HepG2 (cell line): ENCODE measurements around the gene SIRPB2. TPM values are rescaled to one million over a fixed set of nuclear protein-coding genes. Genes with fewer than 3 reads are reported as not detected.
A peak's percentile ranks its signal among the peaks of the same experiment; 100 is the strongest.

Experiments used
- BRCA1 ChIP-seq: sonication (generic); formaldehyde crosslinking; IDR thresholded peaks from 2 replicates; pipeline ENCODE4 v1.4.0; 2020; ENCODE audit warnings: missing genetic modification reagents
- DZIP1 ChIP-seq: sonication (generic); formaldehyde crosslinking; IDR thresholded peaks from 2 replicates; pipeline ENCODE4 v1.5.0; 2020; ENCODE audit warnings: mild to moderate bottlenecking, missing genetic modification reagents
- EEA1 ChIP-seq: sonication (generic); formaldehyde crosslinking; IDR thresholded peaks from 2 replicates; pipeline ENCODE4 v1.5.1; 2020; ENCODE audit warnings: mild to moderate bottlenecking, missing genetic modification reagents, borderline replicate concordance
- ELF1 ChIP-seq: sonication (generic); formaldehyde crosslinking; IDR thresholded peaks from 2 replicates; pipeline ENCODE4 v1.4.0; 2020; ENCODE audit warnings: missing genetic modification reagents
- HOXA3 ChIP-seq: sonication (generic); formaldehyde crosslinking; IDR thresholded peaks from 2 replicates; pipeline ENCODE4 v1.5.0; 2020; ENCODE audit warnings: missing genetic modification reagents
- LCORL ChIP-seq, 2 experiments: fragments of 450-650 bp in 1 of 2; sonication (generic) in 1 of 2; formaldehyde crosslinking in 1 of 2; IDR thresholded peaks; 2 replicates each; pipeline versions ENCODE4 v1.5.0 to v1.6.1; 2017 to 2020; ENCODE audit warnings: antibody characterized with exemption in 1 of 2, missing genetic modification reagents in 1 of 2
- MAX ChIP-seq: IDR thresholded peaks from 2 replicates; pipeline ENCODE4 v1.6.1; 2012; ENCODE audit warnings: inconsistent platforms
- MIER2 ChIP-seq: IDR thresholded peaks from 2 replicates; pipeline ENCODE4 v1.6.1; 2016; ENCODE audit warnings: missing biosample characterization, missing genetic modification reagents
- MXI1 ChIP-seq: IDR thresholded peaks from 3 replicates; pipeline ENCODE4 v1.6.1; 2012; ENCODE audit warnings: low read depth, low read length, inconsistent platforms, borderline replicate concordance
- NCOR1 ChIP-seq: fragments of 200-600 bp; sonication (generic); IDR thresholded peaks from 2 replicates; pipeline ENCODE4 v1.7.0; 2017; ENCODE audit warnings: antibody characterized with exemption, low read length, borderline replicate concordance
- RFX5 ChIP-seq: IDR thresholded peaks from 2 replicates; pipeline ENCODE4 v1.6.1; 2011; ENCODE audit warnings: low read depth, low read length, improper control_type of control experiment
- RFXAP ChIP-seq: sonication (generic); formaldehyde crosslinking; IDR thresholded peaks from 2 replicates; pipeline ENCODE4 v1.4.0; 2020; ENCODE audit warnings: missing genetic modification reagents, borderline replicate concordance
- RXRA ChIP-seq: sonication (generic); formaldehyde crosslinking; IDR thresholded peaks from 2 replicates; pipeline ENCODE4 v1.5.1; 2020; ENCODE audit warnings: missing genetic modification reagents
- THAP11 ChIP-seq: IDR thresholded peaks from 2 replicates; pipeline ENCODE4 v1.6.1; 2016; ENCODE audit warnings: missing biosample characterization, missing genetic modification reagents
- ZBTB7A ChIP-seq: sonication (generic); formaldehyde crosslinking; IDR thresholded peaks from 2 replicates; pipeline ENCODE4 v1.8.0; 2022; ENCODE audit warnings: mild to moderate bottlenecking, missing genetic modification reagents
- ZNF101 ChIP-seq: sonication (generic); formaldehyde crosslinking; IDR thresholded peaks from 2 replicates; pipeline ENCODE4 v1.4.0; 2020; ENCODE audit warnings: mild to moderate bottlenecking, low read depth, missing genetic modification reagents, borderline replicate concordance
- ZNF121 ChIP-seq: sonication (generic); formaldehyde crosslinking; IDR thresholded peaks from 2 replicates; pipeline ENCODE4 v1.5.0; 2020; ENCODE audit warnings: mild to moderate bottlenecking, missing genetic modification reagents
- ZNF180 ChIP-seq: sonication (generic); formaldehyde crosslinking; IDR thresholded peaks from 2 replicates; pipeline ENCODE4 v1.4.0; 2020; ENCODE audit warnings: low read depth, missing genetic modification reagents, borderline replicate concordance
- ZNF547 ChIP-seq: sonication (generic); formaldehyde crosslinking; IDR thresholded peaks from 2 replicates; pipeline ENCODE4 v1.5.1; 2020; ENCODE audit warnings: mild to moderate bottlenecking, missing genetic modification reagents
- ZNF550 ChIP-seq: sonication (generic); formaldehyde crosslinking; IDR thresholded peaks from 2 replicates; pipeline ENCODE4 v1.4.0; 2020; ENCODE audit warnings: mild to moderate bottlenecking, missing genetic modification reagents, borderline replicate concordance
- ZNF557 ChIP-seq: sonication (generic); formaldehyde crosslinking; IDR thresholded peaks from 2 replicates; pipeline ENCODE4 v1.4.0; 2020; ENCODE audit warnings: missing genetic modification reagents
- ZNF569 ChIP-seq: sonication (generic); formaldehyde crosslinking; IDR thresholded peaks from 2 replicates; pipeline ENCODE4 v1.5.0; 2020; ENCODE audit warnings: mild to moderate bottlenecking, missing genetic modification reagents, moderate library complexity, borderline replicate concordance
- ZNF792 ChIP-seq: IDR thresholded peaks from 2 replicates; pipeline ENCODE4 v1.6.1; 2016
- ZNF83 ChIP-seq: sonication (generic); formaldehyde crosslinking; IDR thresholded peaks from 2 replicates; pipeline ENCODE4 v1.4.0; 2020; ENCODE audit warnings: missing genetic modification reagents, mild to moderate bottlenecking, borderline replicate concordance
- polyA plus RNA-seq, 8 experiments: library from polyadenylated mRNA; depleted of rRNA in 3 of 8; stranded (reverse) in 7 of 8; unstranded in 1 of 8; fragments of >200 nt; fragmentation: Illumina TruSeq in 4 of 8; extraction: Trizol in 4 of 8; gene quantifications; 2 replicates each; pipeline versions ENCODE4 v1.2.1 to v1.2.3, GENCODE V29; 2011 to 2016; ENCODE audit warnings: low read depth in 4 of 8, missing spikeins in 1 of 8, mixed read lengths in 1 of 8; ENCODE audit not compliant: insufficient read depth in 1 of 8
- total RNA-seq, 5 experiments: library from RNA; depleted of rRNA; stranded (reverse); fragments of >200 nt; fragmentation: Illumina TruSeq; extraction: Trizol; gene quantifications; 2 replicates each; pipeline ENCODE4 v1.2.3, GENCODE V29; 2016; ENCODE audit warnings: low read depth in 1 of 5
- TF ChIP-seq, protein P1 (sequence below): sonication (generic); formaldehyde crosslinking; IDR thresholded peaks from 2 replicates; pipeline ENCODE4 v1.4.0; 2020; ENCODE audit warnings: missing genetic modification reagents, mild to moderate bottlenecking, borderline replicate concordance
- TF ChIP-seq, protein P2 (sequence below): sonication (generic); formaldehyde crosslinking; IDR thresholded peaks from 2 replicates; pipeline ENCODE4 v1.4.0; 2020; ENCODE audit warnings: mild to moderate bottlenecking, missing genetic modification reagents

The SIRPB2 gene
- total and polyA plus RNA-seq, 2 of the 13 experiments (the other 11 are each of a cell fraction or from before 2014, with no cell fraction given) = not detected

- no peak for TF ChIP-seq DZIP1 (CRISPR knock-in tag)
- TF ChIP-seq BRCA1 (CRISPR knock-in tag) = peak; percentile 51; the same call in 1 of the 2 replicates
- TF ChIP-seq ZNF101 = no peak
- 0 out of 2 replicates have a peak, but pooled peaks have one; percentile 48 for TF ChIP-seq ZNF557
- TF ChIP-seq RXRA (CRISPR knock-in tag) = peak; percentile 71
- TF ChIP-seq, protein P1, sequence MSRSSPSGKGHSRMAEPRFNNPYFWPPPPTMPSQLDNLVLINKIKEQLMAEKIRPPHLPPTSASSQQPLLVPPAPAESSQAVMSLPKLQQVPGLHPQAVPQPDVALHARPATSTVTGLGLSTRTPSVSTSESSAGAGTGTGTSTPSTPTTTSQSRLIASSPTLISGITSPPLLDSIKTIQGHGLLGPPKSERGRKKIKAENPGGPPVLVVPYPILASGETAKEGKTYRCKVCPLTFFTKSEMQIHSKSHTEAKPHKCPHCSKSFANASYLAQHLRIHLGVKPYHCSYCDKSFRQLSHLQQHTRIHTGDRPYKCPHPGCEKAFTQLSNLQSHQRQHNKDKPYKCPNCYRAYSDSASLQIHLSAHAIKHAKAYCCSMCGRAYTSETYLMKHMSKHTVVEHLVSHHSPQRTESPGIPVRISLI (CRISPR knock-in tag) = peak; percentile 54; the same call in 1 of the 2 replicates
- peak; percentile 75; the same call in 1 of the 2 replicates for TF ChIP-seq RFXAP (CRISPR knock-in tag)
- TF ChIP-seq ZNF792 (CRISPR knock-in tag) = peak; percentile 94
- no peak for TF ChIP-seq ZNF547 (CRISPR knock-in tag)
- TF ChIP-seq LCORL (IDR thresholded peaks at IDR 0.05) = no peak
- TF ChIP-seq LCORL (CRISPR knock-in tag; IDR thresholded peaks at IDR 0.05) = peak; percentile 93
- TF ChIP-seq, protein P2, sequence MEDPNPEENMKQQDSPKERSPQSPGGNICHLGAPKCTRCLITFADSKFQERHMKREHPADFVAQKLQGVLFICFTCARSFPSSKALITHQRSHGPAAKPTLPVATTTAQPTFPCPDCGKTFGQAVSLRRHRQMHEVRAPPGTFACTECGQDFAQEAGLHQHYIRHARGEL = no peak
- peak; percentile 49; the same call in 1 of the 2 replicates for TF ChIP-seq ELF1 (CRISPR knock-in tag)
- no peak for TF ChIP-seq ZBTB7A (CRISPR knock-in tag)
- TF ChIP-seq MXI1 = peak; percentile 71; the same call in 1 of the 3 replicates
- TF ChIP-seq ZNF83 (CRISPR knock-in tag) = peak; percentile 89; the same call in 1 of the 2 replicates
- TF ChIP-seq EEA1 (CRISPR knock-in tag) = no peak
- TF ChIP-seq ZNF121 (CRISPR knock-in tag) = no peak; the same call in 1 of the 2 replicates
- TF ChIP-seq HOXA3 (CRISPR knock-in tag) = peak; percentile 77
- TF ChIP-seq ZNF180 (CRISPR knock-in tag) = no peak
- TF ChIP-seq MAX = peak; percentile 61
- TF ChIP-seq NCOR1 = peak; percentile 36; the same call in 1 of the 2 replicates
- TF ChIP-seq ZNF569 (CRISPR knock-in tag) = no peak
- peak; percentile 86 for TF ChIP-seq MIER2 (CRISPR knock-in tag)
- TF ChIP-seq THAP11 = peak; percentile 79
- peak; percentile 86; the same call in 1 of the 2 replicates for TF ChIP-seq ZNF550 (CRISPR knock-in tag)
- peak; percentile 38; the same call in 1 of the 2 replicates for TF ChIP-seq RFX5
Observed at GRCh38 chr20:1469925-1470571, 21.2 kb downstream of the SIRPB2 start (continued).
